Measurements from ENCODE around the gene KLRF2. TPM values are rescaled to one million over a fixed set of nuclear protein-coding genes. Genes with fewer than 3 reads are reported as not detected.

Gene KLRF2
- total RNA-seq, 1 experiment from 2014 or later = not detected

DNA sequence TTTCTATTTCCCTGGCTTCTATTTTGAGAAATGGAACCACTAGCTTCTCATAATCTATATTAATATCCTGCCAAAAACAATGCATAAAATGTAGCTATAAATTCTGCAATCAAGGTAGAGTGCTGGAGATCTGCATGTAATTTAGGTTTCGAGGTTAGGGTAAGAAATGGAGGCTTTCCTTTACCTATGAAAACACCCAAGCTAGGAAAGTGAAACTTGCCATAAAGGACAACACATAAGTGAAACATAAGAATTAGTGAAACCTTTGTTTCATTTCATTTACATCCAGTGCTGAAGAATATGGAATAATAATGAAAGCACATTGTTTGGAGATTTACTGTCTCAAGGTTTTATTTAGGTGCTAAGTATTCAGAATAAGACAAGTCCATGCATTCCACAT lies 41.1 kb downstream of the KLRF2 start:
- Histone ChIP-seq H3K27ac (ENCODE audit: insufficient read length, low read depth, low read length) (no peak overlapping the region), H3K79me2 (ENCODE audit: insufficient read depth, low read length) (no peaks in the 10 kb centered on the region), H2AK5ac (ENCODE audit: insufficient read length, low read length) (no peak overlapping the region), H3T11ph (ENCODE audit: low read length) (no peak overlapping the region), H3K27me3 (ENCODE audit: insufficient read depth, low read length) (no peaks in the 10 kb centered on the region), H3K23ac (ENCODE audit: insufficient read length, low read depth, low read length) (no peak overlapping the region), H3K18ac (ENCODE audit: insufficient read length, low read depth, low read length) (no peak overlapping the region), H2BK120ac (ENCODE audit: low read depth, low read length, poor library complexity, severe bottlenecking) (no peak overlapping the region), H3K9ac (ENCODE audit: extremely low read depth, insufficient read length, low read length) (no peak overlapping the region), H2AFZ (ENCODE audit: low read length) (no peak overlapping the region), H2BK20ac (ENCODE audit: low read depth, low read length, poor library complexity, severe bottlenecking) (no peak overlapping the region), H3K4me2 (ENCODE audit: insufficient read depth, insufficient read length, low read length) (no peak overlapping the region), H4K20me1 (ENCODE audit: control insufficient read depth, insufficient read depth, insufficient read length) (no peaks in the 10 kb centered on the region), H3K14ac (ENCODE audit: insufficient read depth, low read length) (no peak overlapping the region), H2BK15ac (ENCODE audit: low read depth, low read length) (no peak overlapping the region), H3K9me3 (ENCODE audit: control insufficient read depth, low read depth, low read length) (no peaks in the 10 kb centered on the region), H2BK12ac (ENCODE audit: insufficient read length, low read depth, low read length) (no peak overlapping the region), H4K91ac (ENCODE audit: insufficient read length, low read depth, low read length) (no peak overlapping the region), H4K5ac (ENCODE audit: insufficient read length, low read depth, low read length) (no peak overlapping the region), H3K4ac (ENCODE audit: low read depth, low read length) (no peak overlapping the region), H3K79me1 (ENCODE audit: insufficient read depth, low read depth, low read length, poor library complexity, severe bottlenecking) (no peaks in the 10 kb centered on the region), H3K4me1 (ENCODE audit: insufficient read depth, low read length) (no peaks in the 10 kb centered on the region), H2BK5ac (ENCODE audit: insufficient read length, low read length) (no peak overlapping the region), H4K8ac (replicated peaks; ENCODE audit: insufficient read length, low read depth, low read length) (no peak overlapping the region), H3K56ac (ENCODE audit: insufficient read length, low read depth, low read length) (no peak overlapping the region), H3K23me2 (ENCODE audit: insufficient read length, low read depth, low read length, poor library complexity, severe bottlenecking) (no peaks in the 10 kb centered on the region)
- no peaks in the 10 kb centered on the region for H3K27me3 Mint-ChIP-seq (ENCODE audit: low read depth)
- H3K9me3 Mint-ChIP-seq = peaks cover 10 to 14% of the 10 kb centered on the region in 2 experiments; a peak in 4 of 5 replicates
- DNase-seq = no peak
- no peak overlapping the region for H3K4me3 Mint-ChIP-seq
- H3K4me1 Mint-ChIP-seq = peaks cover 2 to 3% of the 10 kb centered on the region in 2 experiments; a peak in 3 of 4 replicates
- no peak for TF ChIP-seq CTCF (conservative IDR thresholded peaks at IDR 0.05)
- peaks cover 2 to 7% (median 5%) of the 10 kb centered on the region in 3 experiments; a peak in 2 of 7 replicates for H3K36me3 Mint-ChIP-seq (ENCODE audit: insufficient read depth in 1 of 3, low read depth in 3 of 3)
- no peak overlapping the region for H3K27ac Mint-ChIP-seq
- no CpG with 5 or more reads among the region's 1 CpG for WGBS (ENCODE audit: extremely low coverage, insufficient read length, low lambda C conversion rate)

Measured in H9 (cell line).